Bronchial epithelial cell (primary cell): ENCODE results near the gene AP2B1. TPM values are rescaled to one million over a fixed set of nuclear protein-coding genes. Genes with fewer than 3 reads are reported as not detected.
"Not testable (repeated sequence)": the region's sequence is repeated elsewhere in the genome, so short reads cannot be mapped to it uniquely, and the experiment has no call there.

Experiments
- DNase-seq: peaks from one replicate; pipeline ENCODE4 v3.0.0-alpha.2; 2010; ENCODE audit warnings: low read depth
- FAIRE-seq: peaks from 2 replicates; lab custom pipeline; 2011; peaks lifted over from hg19 to GRCh38; lab: Jason Lieb, UNC
- H3K27me3 ChIP-seq: 2 replicates; pipeline ENCODE4 v1.5.1; 2011; ENCODE audit warnings: low read length; ENCODE audit not compliant: control insufficient read depth, insufficient read depth
- H3K36me3 ChIP-seq: 2 replicates; pipeline ENCODE4 v1.5.1; 2011; ENCODE audit warnings: low read length; ENCODE audit not compliant: control insufficient read depth, insufficient read depth
- H3K4me3 ChIP-seq: 2 replicates; pipeline ENCODE4 v1.5.1; 2011; ENCODE audit warnings: mild to moderate bottlenecking, low read depth, low read length, control low read depth
- CTCF ChIP-seq: IDR thresholded peaks from 2 replicates; pipeline ENCODE4 v1.5.1; 2011; ENCODE audit warnings: mild to moderate bottlenecking, moderate library complexity, low read length, control low read depth, inconsistent platforms; ENCODE audit not compliant: insufficient read depth, severe bottlenecking
- total RNA-seq: library from RNA; depleted of rRNA; stranded (reverse); fragments of >200 nt; gene quantifications from 2 replicates; pipeline ENCODE4 v1.2.1, GENCODE V29; 2014

The AP2B1 gene
- total RNA-seq, 1 donor from 2014 or later, result 50.8 TPM

GRCh38 chr17:35694906-35695305 is 107.8 kb downstream of the AP2B1 start:
- TF ChIP-seq CTCF, result no peak
- peaks cover 14% of the 10 kb centered on the region for H3K36me3 ChIP-seq
- H3K4me3 ChIP-seq, result no peak overlapping the region
- FAIRE-seq (no peak), DNase-seq (no peak)
- no peaks in the 10 kb centered on the region for H3K27me3 ChIP-seq

- FAIRE-seq (no peak), DNase-seq (no peak)
- TF ChIP-seq CTCF, result no peak
- Histone ChIP-seq H3K36me3 (peaks cover 14% of the 10 kb centered on the region), H3K27me3 (no peaks in the 10 kb centered on the region), H3K4me3 (no peak overlapping the region)
Observed at GRCh38 chr17:35695613-35696012, 108.5 kb downstream of the AP2B1 start.

GRCh38 chr17:35698800-35699199 is 111.7 kb downstream of the AP2B1 start:
- Histone ChIP-seq H3K36me3 (peaks cover 9% of the 10 kb centered on the region), H3K4me3 (no peak overlapping the region), H3K27me3 (no peaks in the 10 kb centered on the region)
- TF ChIP-seq CTCF, result no peak
- FAIRE-seq (no peak), DNase-seq (no peak)

GRCh38 chr17:35700150-35700549 is 113.0 kb downstream of the AP2B1 start:
- no peaks in the 10 kb centered on the region for H3K27me3 ChIP-seq
- DNase-seq (no peak), FAIRE-seq (no peak)
- H3K4me3 ChIP-seq, result no peak overlapping the region
- TF ChIP-seq CTCF, result no peak
- H3K36me3 ChIP-seq, result peaks cover 4% of the 10 kb centered on the region

- Histone ChIP-seq H3K4me3 (no peak overlapping the region), H3K36me3 (peaks cover 1% of the 10 kb centered on the region), H3K27me3 (no peaks in the 10 kb centered on the region)
- TF ChIP-seq CTCF, result no peak
- FAIRE-seq (no peak), DNase-seq (no peak)
Observed at GRCh38 chr17:35701491-35701890, 114.4 kb downstream of the AP2B1 start.

- H3K27me3 ChIP-seq, DNase-seq, H3K4me3 ChIP-seq, H3K36me3 ChIP-seq, FAIRE-seq: not testable (repeated sequence)
Observed at GRCh38 chr17:35703308-35703707, 116.2 kb downstream of the AP2B1 start.
